LoVo (cell line): ENCODE measurements around the gene MMP24.
A peak's percentile ranks its signal among the peaks of the same experiment; 100 is the strongest.
"Not testable (repeated sequence)": the region's sequence is repeated elsewhere in the genome, so short reads cannot be mapped to it uniquely, and the experiment has no call there.

Experiments used
- DNase-seq: peaks from one replicate; pipeline ENCODE4 v3.0.0-alpha.2; 2016; ENCODE audit warnings: low spot score

Gene MMP24

GRCh38 chr20:35260426-35260825 is 33.9 kb downstream of the MMP24 start:
- DNase-seq: no peak

DNA sequence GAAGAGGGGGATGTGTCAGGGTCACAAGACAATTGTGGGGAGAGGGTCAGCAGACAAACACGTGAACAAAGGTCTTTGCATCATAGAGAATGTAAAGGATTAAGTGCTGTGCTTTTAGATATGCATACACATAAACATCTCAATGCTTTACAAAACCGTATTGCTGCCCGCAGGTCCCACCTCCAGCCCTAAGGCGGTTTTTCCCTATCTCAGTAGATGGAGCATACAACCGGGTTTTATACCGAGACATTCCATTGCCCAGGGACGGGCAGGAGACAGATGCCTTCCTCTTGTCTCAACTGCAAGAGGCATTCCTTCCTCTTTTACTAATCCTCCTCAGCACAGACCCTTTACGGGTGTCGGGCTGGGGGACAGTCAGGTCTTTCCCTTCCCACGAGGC is 35.8 kb downstream of the MMP24 start:
- DNase-seq: not testable (repeated sequence)

- DNase-seq: peak; percentile 61
Observed at GRCh38 chr20:35262731-35263531, 36.4 kb downstream of the MMP24 start.

- DNase-seq: peak; percentile 53
Observed at GRCh38 chr20:35263532-35264341, 37.2 kb downstream of the MMP24 start.

DNA sequence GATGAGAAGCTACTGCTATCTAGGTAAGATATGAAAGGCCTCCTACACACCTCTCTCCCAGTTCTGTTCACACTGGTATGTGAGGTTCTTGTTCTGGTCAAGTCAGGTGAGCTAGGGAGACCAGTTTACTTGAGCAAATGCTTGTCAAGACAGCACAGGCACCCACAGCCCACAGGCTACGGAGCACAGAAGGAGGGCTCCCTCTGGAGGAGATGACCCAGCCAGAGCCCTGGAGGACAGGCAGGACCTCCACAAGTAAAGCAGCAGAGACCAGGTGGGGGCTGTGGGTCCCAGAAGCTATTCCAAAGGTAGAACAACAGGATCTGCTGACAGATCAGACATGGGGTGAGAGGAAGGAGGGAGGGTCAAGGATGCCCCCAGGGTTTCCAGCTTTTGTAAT is 38.3 kb downstream of the MMP24 start:
- peak; percentile 14 for DNase-seq

DNA sequence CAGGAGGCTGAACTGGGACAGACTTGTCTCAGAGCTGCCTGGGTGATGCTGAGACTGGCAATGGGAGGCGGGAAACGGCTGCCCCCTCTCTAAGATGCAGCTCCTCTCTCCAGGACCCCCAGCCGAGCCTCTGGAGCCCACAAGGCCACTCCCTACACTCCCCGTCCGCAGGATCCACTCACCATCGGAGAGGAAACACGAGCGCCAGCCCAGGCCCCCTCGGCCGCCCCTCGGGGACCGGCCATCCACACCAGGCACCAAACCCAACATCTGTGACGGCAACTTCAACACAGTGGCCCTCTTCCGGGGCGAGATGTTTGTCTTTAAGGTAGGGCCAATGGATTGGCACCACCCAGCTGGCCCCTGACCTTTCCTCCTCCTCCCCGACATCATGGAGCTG is 40.6 kb downstream of the MMP24 start:
- no peak for DNase-seq

- peak; percentile 47 for DNase-seq
Observed at GRCh38 chr20:35269055-35269781, 42.7 kb downstream of the MMP24 start.

GRCh38 chr20:35270021-35270902 is 43.8 kb downstream of the MMP24 start:
- DNase-seq: no peak

DNA sequence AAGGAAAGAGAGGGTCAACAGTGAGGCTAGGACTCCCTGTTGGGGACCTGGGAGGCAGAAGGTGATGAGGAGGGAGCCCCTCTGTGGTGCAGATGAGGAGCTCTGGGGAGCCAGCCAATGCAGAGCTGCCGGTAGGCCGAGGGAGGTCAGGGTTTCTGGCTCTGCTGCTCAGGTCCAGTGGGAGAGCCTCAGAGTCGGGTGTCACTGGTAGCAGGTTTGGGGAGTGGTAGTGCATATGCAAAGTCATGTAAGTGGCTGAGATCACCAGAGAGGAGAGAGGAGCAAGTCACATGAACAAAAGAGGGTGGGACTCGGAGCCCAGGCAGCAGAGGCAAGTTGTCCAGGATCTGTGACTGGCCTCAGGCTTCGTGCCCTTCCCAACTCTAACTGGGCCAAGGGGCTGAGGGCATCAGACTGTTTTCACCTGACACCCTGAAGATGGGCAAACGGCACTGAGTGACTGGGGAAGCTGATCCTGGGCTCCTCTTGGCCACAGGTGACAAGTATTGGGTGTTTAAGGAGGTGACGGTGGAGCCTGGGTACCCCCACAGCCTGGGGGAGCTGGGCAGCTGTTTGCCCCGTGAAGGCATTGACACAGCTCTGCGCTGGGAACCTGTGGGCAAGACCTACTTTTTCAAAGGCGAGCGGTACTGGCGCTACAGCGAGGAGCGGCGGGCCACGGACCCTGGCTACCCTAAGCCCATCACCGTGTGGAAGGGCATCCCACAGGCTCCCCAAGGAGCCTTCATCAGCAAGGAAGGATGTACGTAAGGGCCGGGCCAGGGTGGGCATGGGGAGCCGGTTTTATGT is 44.8 kb downstream of the MMP24 start:
- DNase-seq: no peak

GRCh38 chr20:35271904-35272303 is 45.4 kb downstream of the MMP24 start:
- DNase-seq: no peak

DNA sequence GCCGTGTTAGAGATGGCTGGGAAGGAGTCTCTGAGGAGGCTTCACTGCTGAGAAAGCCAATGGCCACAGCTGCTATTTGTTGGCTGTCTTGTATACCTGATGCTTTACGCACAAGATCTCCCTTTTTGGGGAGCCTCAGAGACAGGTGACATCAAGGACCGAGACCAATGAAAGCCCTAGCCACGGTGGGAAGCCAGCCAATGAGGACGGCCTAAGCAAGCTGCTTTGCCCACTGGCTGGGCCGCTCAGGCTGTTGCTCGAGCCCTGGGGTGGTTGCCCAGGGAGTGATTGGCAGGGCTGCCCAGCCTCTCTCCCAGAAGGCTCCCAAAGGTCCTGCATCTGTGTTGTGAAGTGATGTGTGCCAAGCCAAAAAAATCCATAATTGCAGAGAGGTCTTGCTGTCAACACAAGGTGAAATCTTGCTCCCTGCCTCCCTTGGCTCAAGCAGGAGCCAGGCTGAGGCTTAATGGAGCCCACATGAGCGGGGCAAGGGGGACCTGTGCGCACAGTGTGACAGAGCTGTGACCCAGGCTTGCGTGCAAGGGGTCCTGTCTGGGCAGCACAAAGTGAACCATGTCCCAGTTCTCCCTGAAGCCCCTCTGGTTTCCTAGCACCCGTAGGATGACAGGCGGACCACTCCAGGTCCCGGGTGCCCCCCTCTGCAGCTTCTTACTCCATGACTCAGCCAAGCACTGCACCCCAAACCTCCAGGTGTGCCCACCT is 47.1 kb downstream of the MMP24 start:
- DNase-seq: no peak

DNA sequence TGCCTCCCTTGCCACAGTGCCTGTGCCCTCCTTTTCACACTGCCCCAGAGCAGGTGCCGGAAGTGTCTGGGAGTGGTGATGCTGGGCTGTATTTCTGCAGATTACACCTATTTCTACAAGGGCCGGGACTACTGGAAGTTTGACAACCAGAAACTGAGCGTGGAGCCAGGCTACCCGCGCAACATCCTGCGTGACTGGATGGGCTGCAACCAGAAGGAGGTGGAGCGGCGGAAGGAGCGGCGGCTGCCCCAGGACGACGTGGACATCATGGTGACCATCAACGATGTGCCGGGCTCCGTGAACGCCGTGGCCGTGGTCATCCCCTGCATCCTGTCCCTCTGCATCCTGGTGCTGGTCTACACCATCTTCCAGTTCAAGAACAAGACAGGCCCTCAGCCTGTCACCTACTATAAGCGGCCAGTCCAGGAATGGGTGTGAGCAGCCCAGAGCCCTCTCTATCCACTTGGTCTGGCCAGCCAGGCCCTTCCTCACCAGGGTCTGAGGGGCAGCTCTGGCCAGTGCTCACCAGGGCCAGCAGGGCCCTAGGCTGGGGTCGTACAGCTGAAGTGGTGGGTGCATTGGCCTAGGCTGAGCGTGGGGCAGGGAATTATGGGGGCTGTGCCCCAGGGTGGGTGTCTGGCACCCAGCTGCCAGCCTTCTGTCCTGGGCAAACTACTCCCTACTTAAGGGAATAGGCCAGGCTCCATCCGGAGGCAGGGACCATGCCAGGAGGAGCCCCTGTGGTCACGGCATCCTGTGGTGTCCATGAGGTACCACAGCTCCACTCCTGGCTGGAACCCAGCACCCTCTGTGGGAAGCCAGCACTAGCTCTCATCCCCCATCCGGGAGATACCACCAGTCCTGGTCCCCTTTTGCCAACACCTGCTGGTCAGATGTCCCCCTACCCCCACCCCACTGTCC is 47.9 kb downstream of the MMP24 start:
- DNase-seq: no peak

DNA sequence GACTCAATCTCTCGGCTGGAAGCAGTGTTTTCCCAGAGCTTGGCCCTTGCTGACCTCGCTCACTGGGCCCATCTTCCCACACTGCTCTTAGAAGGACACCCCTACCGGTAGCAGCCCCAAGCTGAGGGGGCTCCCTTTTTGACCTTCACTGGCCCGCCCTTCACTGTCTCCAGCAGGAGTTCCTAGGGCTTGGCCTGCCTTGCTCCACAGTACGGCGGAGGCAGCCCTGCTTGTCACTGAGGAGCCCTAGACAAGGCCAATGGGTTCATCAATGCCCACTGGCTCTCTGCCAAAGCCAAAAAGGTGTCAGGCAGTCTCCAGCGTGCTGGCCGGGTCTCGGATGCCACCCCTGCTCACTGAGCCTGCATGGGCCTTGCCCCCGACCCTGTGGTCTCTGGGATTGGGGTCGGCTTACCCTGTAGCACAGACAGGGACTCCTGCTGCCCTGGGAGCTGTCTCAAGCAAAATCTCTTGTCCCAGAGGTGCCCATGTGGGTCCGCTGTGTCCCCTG is 49.3 kb downstream of the MMP24 start:
- no peak for DNase-seq

DNA sequence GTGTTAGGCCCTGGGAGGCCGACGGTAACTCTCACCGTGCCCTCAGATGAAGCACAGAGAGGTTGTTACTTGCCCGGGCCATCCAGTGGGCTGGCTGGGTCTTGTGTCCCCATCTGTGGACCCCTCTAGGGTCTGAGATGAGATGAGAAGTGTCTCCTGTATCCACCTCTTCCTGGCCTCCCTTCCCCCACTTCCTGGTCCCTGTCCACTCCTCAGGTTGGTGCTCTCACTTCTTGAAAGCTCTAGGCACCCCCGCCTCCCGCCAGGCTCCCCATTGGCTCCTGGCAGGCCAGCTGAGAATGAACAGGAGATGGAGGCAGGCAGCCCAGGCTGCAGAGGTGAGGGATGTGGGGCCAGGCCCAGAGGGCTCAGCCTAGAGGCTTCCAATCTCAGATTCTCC is 49.9 kb downstream of the MMP24 start:
- DNase-seq: no peak

- no peak for DNase-seq
Observed at GRCh38 chr20:35277127-35277526, 50.6 kb downstream of the MMP24 start.

DNA sequence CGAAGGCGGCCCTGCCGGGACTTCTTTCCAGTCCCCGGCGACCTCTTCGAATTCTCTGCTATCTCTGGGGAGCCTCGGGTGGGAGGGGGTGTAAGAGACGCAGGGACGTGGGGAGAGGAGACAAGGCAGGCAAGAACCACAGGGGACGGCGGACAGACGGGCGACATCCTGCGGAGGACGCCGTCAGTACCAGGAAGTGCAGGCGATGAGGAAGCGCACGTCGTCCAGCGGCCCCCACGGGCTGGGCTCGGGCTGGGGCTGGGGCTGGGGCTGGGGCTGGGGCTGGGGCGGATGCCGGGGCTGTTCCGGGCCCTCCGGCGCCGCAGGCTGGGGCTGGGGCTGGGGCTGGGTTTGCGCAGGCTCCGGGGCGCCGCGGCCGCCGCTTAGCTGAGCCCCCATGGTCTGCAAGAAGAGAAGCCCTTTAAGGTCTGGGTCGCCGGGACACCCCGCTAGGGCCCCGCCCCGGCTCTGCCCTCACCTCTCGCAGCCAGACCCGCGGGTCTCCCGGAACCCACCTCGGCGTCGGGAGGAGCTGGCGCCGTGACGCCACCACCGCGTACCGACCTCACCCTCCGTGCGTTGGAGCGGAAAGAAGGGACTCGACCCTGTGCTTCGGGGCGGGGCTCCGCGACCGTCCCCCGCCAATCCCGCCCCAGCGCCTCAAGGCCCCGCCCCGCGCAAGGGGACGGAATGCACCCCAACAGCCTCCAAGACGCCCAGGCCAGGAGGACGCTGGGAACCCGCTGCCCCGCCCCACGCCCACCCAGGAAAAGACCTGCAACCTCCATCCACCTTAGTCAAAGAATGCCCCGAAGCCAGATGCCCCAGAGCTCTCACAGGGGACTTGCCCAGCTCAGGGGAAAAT is 51.3 kb downstream of the MMP24 start, which contains the start of gene MMP24OS:
TSS of gene MMP24OS (minus strand) at position 592 of the 865 bp plus-strand sequence. CDS start at position 399, 193 bp downstream.
- peak; percentile 80 for DNase-seq

DNA sequence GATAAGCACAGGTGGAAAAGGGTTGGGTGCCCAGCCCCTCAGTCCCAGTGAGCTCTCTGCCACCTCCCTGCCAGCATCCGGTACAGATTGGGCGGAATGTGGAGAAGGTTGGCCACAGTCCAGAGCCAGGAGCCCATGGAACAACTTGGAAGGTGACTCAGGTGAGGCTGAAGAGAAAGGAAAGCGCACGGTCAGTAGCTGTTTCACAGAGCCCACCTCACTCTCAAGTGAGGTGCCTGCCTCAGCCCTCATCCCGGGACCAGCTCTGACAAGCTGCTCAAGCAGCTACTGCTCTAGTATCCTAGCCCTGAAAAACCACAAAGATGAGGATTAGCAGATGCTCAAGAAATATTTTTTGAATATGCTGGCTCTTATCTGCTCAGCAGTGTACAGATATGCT is 52.5 kb downstream of the MMP24 start:
- no peak for DNase-seq
